ENCODE data around the gene ISM1.

Gene ISM1

GRCh38 chr20:13333036-13333435 lies 112.0 kb downstream of the ISM1 start:
- Histone ChIP-seq H3K27me3 (ENCODE audit: insufficient read depth, insufficient read length) (no peaks in the 10 kb centered on the region), H3K9me3 (ENCODE audit: insufficient read depth, low read length) (no peaks in the 10 kb centered on the region), H3K4me3 (ENCODE audit: insufficient read length, low read depth) (no peak overlapping the region), H3K4me1 (ENCODE audit: insufficient read depth, insufficient read length) (no peaks in the 10 kb centered on the region), H3K9ac (ENCODE audit: insufficient read length, low read depth) (no peak overlapping the region), H3K36me3 (ENCODE audit: insufficient read depth, insufficient read length, low read length) (no peaks in the 10 kb centered on the region)
- TF ChIP-seq ZNF274 (IDR thresholded peaks at IDR 0.05; ENCODE audit: low read depth, low read length): no peak
- no peak for TF ChIP-seq YY1 (IDR thresholded peaks at IDR 0.05; ENCODE audit: insufficient read depth, insufficient read length)
- no peak for TF ChIP-seq SUZ12 (IDR thresholded peaks at IDR 0.05; ENCODE audit: extremely low read depth, insufficient read depth, insufficient read length)
- DNase-seq (ENCODE audit: low read depth, low spot score): no peak

GRCh38 chr20:13333793-13334192 lies 112.7 kb downstream of the ISM1 start:
- no peak for TF ChIP-seq SUZ12 (IDR thresholded peaks at IDR 0.05; ENCODE audit: extremely low read depth, insufficient read depth, insufficient read length)
- TF ChIP-seq YY1 (IDR thresholded peaks at IDR 0.05; ENCODE audit: insufficient read depth, insufficient read length): no peak
- TF ChIP-seq ZNF274 (IDR thresholded peaks at IDR 0.05; ENCODE audit: low read depth, low read length): no peak
- no peak for DNase-seq (ENCODE audit: low read depth, low spot score)
- Histone ChIP-seq H3K9ac (ENCODE audit: insufficient read length, low read depth) (no peak overlapping the region), H3K27me3 (ENCODE audit: insufficient read depth, insufficient read length) (no peaks in the 10 kb centered on the region), H3K36me3 (ENCODE audit: insufficient read depth, insufficient read length, low read length) (no peaks in the 10 kb centered on the region), H3K9me3 (ENCODE audit: insufficient read depth, low read length) (no peaks in the 10 kb centered on the region), H3K4me3 (ENCODE audit: insufficient read length, low read depth) (no peak overlapping the region), H3K4me1 (ENCODE audit: insufficient read depth, insufficient read length) (no peaks in the 10 kb centered on the region)

GRCh38 chr20:13336308-13337089 lies 115.4 kb downstream of the ISM1 start:
- Histone ChIP-seq H3K9ac (ENCODE audit: insufficient read length, low read depth) (no peak overlapping the region), H3K36me3 (ENCODE audit: insufficient read depth, insufficient read length, low read length) (no peaks in the 10 kb centered on the region), H3K4me1 (ENCODE audit: insufficient read depth, insufficient read length) (no peaks in the 10 kb centered on the region), H3K27me3 (ENCODE audit: insufficient read depth, insufficient read length) (no peaks in the 10 kb centered on the region), H3K9me3 (ENCODE audit: insufficient read depth, low read length) (no peaks in the 10 kb centered on the region), H3K4me3 (ENCODE audit: insufficient read length, low read depth) (no peak overlapping the region)
- no peak for TF ChIP-seq ZNF274 (IDR thresholded peaks at IDR 0.05; ENCODE audit: low read depth, low read length)
- TF ChIP-seq SUZ12 (IDR thresholded peaks at IDR 0.05; ENCODE audit: extremely low read depth, insufficient read depth, insufficient read length): no peak
- TF ChIP-seq YY1 (IDR thresholded peaks at IDR 0.05; ENCODE audit: insufficient read depth, insufficient read length): no peak
- DNase-seq (ENCODE audit: low read depth, low spot score): no peak

- Histone ChIP-seq H3K36me3 (ENCODE audit: insufficient read depth, insufficient read length, low read length) (no peaks in the 10 kb centered on the region), H3K4me3 (ENCODE audit: insufficient read length, low read depth) (no peak overlapping the region), H3K27me3 (ENCODE audit: insufficient read depth, insufficient read length) (no peaks in the 10 kb centered on the region), H3K9ac (ENCODE audit: insufficient read length, low read depth) (no peak overlapping the region), H3K4me1 (ENCODE audit: insufficient read depth, insufficient read length) (no peaks in the 10 kb centered on the region), H3K9me3 (ENCODE audit: insufficient read depth, low read length) (no peaks in the 10 kb centered on the region)
- no peak for DNase-seq (ENCODE audit: low read depth, low spot score)
- TF ChIP-seq YY1 (IDR thresholded peaks at IDR 0.05; ENCODE audit: insufficient read depth, insufficient read length): no peak
- no peak for TF ChIP-seq ZNF274 (IDR thresholded peaks at IDR 0.05; ENCODE audit: low read depth, low read length)
- TF ChIP-seq SUZ12 (IDR thresholded peaks at IDR 0.05; ENCODE audit: extremely low read depth, insufficient read depth, insufficient read length): no peak
Observed at GRCh38 chr20:13337090-13337784, 116.2 kb downstream of the ISM1 start.

GRCh38 chr20:13338097-13338661 lies 117.1 kb downstream of the ISM1 start:
- H3K9me3 ChIP-seq (ENCODE audit: insufficient read depth, low read length): no peaks in the 10 kb centered on the region
- no peaks in the 10 kb centered on the region for H3K4me1 ChIP-seq (ENCODE audit: insufficient read depth, insufficient read length)
- H3K9ac ChIP-seq (ENCODE audit: insufficient read length, low read depth): no peak overlapping the region
- no peaks in the 10 kb centered on the region for H3K27me3 ChIP-seq (ENCODE audit: insufficient read depth, insufficient read length)
- DNase-seq (ENCODE audit: low read depth, low spot score): no peak
- H3K4me3 ChIP-seq (ENCODE audit: insufficient read length, low read depth): no peak overlapping the region
- H3K36me3 ChIP-seq (ENCODE audit: insufficient read depth, insufficient read length, low read length): no peaks in the 10 kb centered on the region
- TF ChIP-seq SUZ12 (IDR thresholded peaks at IDR 0.05; ENCODE audit: extremely low read depth, insufficient read depth, insufficient read length) (no peak), YY1 (IDR thresholded peaks at IDR 0.05; ENCODE audit: insufficient read depth, insufficient read length) (no peak), ZNF274 (IDR thresholded peaks at IDR 0.05; ENCODE audit: low read depth, low read length) (no peak)

GRCh38 chr20:13338999-13339411 lies 117.9 kb downstream of the ISM1 start:
- no peak overlapping the region for H3K4me3 ChIP-seq (ENCODE audit: insufficient read length, low read depth)
- H3K9ac ChIP-seq (ENCODE audit: insufficient read length, low read depth): no peak overlapping the region
- H3K36me3 ChIP-seq (ENCODE audit: insufficient read depth, insufficient read length, low read length): no peaks in the 10 kb centered on the region
- no peaks in the 10 kb centered on the region for H3K4me1 ChIP-seq (ENCODE audit: insufficient read depth, insufficient read length)
- no peaks in the 10 kb centered on the region for H3K9me3 ChIP-seq (ENCODE audit: insufficient read depth, low read length)
- no peak for DNase-seq (ENCODE audit: low read depth, low spot score)
- TF ChIP-seq YY1 (IDR thresholded peaks at IDR 0.05; ENCODE audit: insufficient read depth, insufficient read length): no peak
- H3K27me3 ChIP-seq (ENCODE audit: insufficient read depth, insufficient read length): no peaks in the 10 kb centered on the region

- H3K27me3 ChIP-seq (ENCODE audit: insufficient read depth, insufficient read length): no peaks in the 10 kb centered on the region
- H3K4me1 ChIP-seq (ENCODE audit: insufficient read depth, insufficient read length): peaks cover 3% of the 10 kb centered on the region
- H3K9me3 ChIP-seq (ENCODE audit: insufficient read depth, low read length): no peaks in the 10 kb centered on the region
- no peaks in the 10 kb centered on the region for H3K36me3 ChIP-seq (ENCODE audit: insufficient read depth, insufficient read length, low read length)
- H3K4me3 ChIP-seq (ENCODE audit: insufficient read length, low read depth): no peak overlapping the region
- no peak overlapping the region for H3K9ac ChIP-seq (ENCODE audit: insufficient read length, low read depth)
- TF ChIP-seq YY1 (IDR thresholded peaks at IDR 0.05; ENCODE audit: insufficient read depth, insufficient read length) (no peak), SUZ12 (IDR thresholded peaks at IDR 0.05; ENCODE audit: extremely low read depth, insufficient read depth, insufficient read length) (no peak), ZNF274 (IDR thresholded peaks at IDR 0.05; ENCODE audit: low read depth, low read length) (no peak)
- no peak for DNase-seq (ENCODE audit: low read depth, low spot score)
Observed at GRCh38 chr20:13340088-13340487, 119.0 kb downstream of the ISM1 start.
